ENCODE measurements around the gene CTU1.

CTU1 gene

DNA sequence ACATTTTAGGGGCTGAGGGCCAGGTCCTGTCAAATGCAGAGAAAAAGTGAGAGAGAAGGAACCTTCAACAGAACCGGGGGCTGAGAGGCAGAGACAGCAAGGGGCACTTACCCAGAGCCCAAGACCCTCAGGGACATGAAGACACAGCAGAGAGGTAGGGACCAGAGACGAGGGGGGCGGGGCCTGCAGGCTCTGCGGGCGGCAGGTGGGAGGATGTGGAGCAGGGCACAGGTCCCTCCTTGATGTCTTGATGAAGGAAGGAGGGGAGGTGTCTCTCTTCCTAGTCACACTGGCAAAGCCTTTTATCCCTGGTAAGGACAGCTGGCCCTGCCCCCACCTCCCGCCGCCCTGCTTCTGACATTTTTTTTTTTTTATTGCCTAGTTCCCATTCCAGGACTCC is 25.6 kb downstream of the CTU1 start, which contains the start of gene KLK14:
TSS of gene KLK14 (minus strand) at position 277 of the 400 bp plus-strand sequence. CDS start at position 4, 273 bp downstream.
- DNase-seq (ENCODE audit: low read depth), result no peak

DNA sequence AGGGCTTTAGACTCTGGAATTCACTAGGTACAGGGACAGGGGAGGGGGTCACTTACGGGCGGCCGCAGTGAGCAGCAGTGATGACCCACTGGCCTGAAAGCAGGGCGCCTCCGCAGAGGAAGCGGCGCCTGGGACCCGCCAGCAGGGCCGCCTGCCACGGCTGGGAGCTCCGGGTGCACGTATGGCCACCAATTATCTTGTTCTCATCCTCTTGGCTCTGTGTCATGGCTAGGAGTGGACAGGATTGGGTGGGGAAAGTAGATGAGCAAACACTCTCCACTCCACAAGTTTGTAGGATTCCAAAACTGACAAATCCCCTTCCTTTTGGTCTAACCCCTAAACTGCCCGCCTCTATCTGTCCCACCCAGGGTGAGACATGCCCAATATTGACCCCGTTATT is 26.7 kb downstream of the CTU1 start:
- no peak for DNase-seq (ENCODE audit: low read depth)

DNA sequence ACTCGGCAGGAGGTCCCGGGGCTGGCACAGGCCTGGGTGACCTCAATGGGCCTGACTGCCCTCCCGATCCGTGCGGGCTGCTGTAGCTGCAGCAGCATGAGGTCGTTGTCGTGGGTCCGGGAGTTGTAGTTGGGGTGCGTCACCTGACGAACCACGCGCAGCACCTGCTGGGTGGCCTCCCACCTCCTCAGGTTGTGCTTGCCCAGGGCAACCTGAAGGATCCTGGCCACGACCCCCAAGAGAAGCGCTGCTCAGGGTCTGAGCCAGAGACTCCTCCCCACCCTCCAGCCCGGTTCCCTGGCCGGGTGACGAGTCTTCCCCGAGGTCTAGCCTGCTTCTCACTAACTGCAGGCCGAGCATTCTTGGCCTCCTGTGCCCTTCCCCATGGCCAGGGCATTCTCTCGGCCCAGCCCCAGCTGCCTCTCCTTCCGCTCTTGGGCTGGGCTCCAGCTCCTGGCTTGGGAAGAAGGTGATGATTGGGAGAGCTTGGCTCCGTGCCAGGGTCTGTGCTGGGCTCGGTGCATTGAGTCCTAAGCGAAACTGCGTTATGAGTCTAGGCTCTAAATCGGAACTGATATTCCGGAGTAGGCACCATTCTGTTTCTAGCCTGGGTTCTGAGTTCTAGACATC is 28.6 kb downstream of the CTU1 start:
- DNase-seq (ENCODE audit: low read depth), result no peak

DNA sequence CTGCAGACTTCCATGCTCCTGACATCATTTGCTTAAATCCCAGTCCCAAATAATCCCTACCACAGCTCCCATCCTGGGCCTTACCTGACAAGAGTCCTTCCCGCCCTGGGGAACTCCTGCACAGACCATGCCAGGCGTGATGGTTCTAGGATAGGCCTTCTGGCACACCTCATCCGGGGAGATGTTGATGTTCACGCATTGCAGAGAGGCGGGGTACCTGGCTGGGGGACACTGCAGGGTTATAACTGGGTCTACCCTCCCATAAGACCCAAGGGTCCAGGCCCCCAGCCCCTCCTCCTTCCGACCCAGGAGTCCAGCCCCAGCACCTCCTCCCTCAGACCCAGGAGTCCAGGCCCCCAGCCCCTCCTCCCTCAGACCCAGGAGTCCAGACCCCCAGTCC is 29.5 kb downstream of the CTU1 start:
- no peak for DNase-seq (ENCODE audit: low read depth)

DNA sequence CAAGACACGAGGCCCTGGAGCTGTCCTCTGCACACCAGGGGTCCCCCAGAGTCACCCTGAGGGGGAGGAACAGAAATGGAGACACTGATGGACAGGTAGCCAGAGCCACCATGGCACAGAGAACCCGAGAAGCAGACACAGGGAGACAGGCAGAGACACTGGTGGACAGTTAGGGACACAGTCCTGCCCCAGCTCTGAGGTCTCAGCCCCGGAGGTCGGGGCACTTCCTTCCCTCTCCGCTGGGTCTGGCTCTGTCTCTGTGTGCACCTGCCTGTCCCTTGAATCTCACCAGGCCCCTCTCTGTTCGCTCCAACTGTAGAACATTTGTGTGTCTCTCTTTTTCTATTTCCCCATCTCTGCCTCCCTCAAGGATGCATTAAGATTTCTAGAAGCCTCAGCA is 30.1 kb downstream of the CTU1 start:
- no peak for DNase-seq (ENCODE audit: low read depth)

DNA sequence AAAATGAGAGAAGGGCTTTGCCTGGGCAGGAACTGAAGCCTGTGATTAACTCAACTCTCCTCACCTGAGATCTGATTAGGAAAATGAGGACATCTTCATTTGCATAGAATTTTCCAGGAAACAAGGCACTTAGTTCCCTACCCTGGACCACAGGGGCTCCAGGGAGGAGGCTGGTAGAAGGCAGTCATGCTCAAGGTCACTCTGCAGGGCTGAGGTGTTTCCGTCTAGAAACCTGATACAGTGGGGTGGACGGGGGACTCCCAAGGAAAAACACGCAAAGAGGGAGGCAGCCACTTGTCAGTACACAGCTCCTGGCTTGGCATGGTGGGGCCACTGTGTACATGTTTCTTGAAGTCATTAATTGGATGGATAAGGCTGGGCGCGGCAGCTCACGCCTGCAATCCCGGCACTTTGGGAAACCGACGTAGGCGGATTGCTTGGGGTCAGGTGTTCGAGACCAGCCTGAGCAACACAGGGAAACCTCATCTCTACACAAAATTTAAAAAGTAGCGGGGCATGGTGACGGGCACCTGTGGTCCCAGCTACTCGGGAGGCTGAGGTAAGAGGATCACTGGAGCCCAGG is 31.5 kb downstream of the CTU1 start:
- no peak for DNase-seq (ENCODE audit: low read depth)

DNA sequence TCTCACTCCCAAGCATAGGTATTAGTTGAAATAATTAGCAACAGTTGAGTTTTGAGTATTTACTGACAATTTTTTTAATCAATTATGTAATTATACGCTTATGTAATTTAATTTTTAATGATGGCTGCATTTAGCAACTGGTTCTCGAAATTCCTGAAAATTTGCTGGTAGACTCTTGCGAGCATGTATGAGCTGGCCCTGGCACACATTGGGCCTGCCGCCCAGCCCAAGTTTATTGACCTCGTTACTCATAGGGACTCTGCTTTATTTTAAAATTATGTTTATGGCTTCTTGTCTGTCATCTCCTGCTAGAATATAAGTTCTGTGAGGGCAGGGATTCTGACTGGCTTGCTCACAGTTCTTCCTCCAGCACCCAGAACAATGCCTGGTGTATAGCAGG is 32.2 kb downstream of the CTU1 start:
- DNase-seq (ENCODE audit: low read depth), result no peak

DNA sequence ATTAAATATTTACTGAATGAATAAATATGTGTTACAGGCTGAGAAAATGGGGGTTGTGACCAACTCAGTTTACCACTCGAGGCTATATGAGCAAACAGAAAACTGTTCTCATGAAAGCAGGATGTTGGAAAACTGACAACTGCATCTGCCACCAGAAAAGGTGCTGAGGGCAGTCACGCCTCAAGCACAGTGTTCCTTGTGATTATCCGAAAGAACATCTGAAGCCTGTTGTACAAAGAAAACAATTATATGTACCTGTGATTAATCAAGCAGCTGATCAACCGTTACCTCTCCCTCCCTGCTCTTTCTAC is 37.2 kb downstream of the CTU1 start:
- no peak for DNase-seq (ENCODE audit: low read depth)

DNA sequence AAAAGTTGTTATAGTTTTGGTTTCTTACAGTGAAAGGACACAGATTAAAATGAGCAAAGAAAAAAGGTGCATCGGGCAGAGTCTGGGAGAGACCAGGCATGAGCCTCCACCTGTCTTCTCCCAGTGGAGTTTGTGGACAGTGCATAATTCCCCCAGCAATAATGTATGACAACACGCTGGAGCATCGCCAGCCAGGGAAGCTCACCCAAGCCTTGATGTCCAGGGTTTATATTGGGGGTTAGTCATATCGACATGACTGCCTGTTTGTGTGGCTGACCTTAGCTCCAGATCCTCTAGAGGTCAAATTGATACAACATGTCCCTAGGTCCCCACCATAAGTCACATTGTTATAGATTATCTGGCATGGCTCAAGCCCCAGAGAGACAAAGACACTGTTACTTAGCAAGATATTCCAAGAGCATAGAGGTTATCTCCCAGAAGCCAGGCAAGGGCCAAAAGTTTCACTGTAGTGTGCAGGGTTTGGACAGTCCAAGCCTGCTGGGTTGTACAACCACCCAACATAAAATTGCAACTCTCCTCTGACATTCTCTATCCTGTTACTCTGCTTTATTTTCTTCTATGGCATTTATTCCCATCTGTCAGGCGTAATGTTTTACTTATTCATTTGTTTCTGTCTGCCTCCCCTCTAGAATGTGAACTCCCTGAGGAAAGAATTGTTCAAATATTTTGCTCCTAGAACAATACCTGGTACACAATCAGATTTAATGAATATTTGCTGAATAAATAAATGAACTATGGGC is 37.7 kb downstream of the CTU1 start:
- DNase-seq (ENCODE audit: low read depth), result no peak

DNA sequence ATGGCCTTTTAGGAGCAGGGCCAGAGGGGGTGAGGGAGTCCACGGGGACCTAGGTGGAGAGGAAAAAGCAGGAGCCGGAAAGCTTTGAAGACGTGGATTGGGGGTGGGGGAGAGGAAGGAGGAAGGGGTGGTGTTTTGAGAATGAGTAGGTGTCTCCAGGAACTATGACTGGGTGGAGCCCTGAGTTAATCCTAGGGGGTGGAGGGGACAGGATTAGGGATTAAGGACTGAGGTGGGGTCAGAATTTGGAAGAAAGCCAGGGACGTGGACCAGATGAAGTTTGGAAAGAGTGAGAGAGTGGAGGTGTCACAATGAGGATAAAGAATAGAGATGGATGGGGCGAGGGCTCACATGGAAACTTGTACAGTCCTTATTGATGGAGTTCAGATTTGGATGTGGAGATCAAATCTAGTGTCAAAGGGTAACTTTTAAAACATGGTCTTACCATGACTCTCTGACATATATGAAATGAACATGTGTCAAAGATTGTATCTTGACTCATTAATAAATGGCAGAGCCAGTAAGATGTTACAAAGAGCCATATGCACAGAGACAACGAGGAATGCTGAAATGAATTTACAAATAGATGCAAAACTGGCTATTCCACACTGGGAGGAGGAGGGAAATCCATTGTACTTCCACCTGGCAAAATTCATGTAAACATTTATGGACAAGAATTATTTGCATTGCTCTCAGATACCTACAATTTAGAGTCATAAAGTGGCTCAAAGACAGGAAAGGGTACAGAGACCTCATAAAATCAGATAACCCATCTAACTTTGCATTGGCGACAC is 41.6 kb downstream of the CTU1 start:
- DNase-seq (ENCODE audit: low read depth), result no peak

DNA sequence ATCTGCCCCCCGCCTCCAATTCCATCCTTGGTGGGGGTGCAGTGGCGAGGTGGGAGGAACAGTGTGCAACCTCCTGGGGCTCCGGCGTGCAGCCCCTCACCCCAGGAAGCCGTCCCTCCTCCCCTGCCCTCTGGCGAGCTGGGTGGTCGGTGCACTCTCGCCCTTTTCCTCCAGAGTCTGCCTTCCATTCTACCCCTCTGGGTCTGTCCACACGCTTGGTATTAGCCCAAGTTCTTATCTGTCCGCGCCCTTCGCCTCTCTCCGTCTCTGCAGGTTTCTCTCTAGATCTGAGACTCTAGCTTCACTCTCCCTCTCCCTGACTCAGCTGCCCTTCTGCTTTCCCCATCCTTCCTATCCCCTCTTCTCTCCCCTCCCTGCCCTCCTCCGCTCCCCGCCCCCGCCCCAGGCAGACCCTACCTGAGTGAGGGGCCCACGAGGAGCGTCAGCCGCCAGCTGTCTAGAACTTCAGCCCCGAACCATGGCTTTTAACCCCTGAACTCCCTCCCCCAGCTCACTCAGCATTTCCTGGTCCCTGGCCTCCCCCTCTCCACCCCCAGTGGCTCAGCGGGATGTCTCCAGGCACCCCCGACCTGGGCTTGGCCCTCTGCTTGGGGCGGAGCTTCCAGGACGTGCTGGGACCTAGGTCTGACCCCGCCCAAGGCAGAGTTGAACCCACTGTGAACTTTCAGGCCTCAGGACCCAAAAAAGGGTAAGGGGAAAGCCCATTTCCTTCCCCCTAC is 42.8 kb downstream of the CTU1 start:
- no peak for DNase-seq (ENCODE audit: low read depth)

DNA sequence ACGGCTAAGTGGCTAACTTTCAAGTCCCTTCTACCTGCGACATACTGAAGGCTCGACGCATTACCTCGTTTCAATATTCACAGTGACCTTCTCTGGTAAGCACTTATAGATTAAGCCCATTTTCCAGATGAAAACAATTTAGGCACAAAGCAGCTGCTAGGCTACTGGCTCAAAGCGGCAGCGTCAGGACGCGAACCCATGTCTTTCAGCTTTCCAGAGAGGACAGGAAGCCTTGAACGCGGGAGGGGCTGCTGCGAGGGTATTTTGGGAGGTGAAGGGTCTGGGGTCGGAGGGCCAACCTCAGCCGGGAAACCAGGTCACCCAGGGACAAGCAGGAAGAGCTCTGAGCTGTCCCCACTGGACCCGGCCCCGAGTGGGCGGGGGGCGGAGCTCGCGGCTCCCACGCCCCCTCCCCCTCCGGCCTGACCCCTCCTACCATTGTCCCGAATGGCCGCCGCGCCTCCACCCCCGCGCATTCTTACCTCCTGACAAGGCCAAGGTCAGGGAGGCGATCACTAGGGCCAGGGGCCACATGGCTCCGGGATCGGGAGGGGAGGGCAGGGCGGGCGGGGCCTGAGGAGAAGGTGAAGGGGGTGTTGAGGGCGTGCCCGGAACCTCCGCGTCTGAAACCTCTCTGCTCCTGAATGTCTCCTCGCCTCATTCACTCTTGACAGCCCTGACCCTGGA is 43.5 kb downstream of the CTU1 start, which contains the start of gene KLK13:
TSS of gene KLK13 (minus strand) at position 559 of the 687 bp plus-strand sequence. CDS start at position 534, 25 bp downstream.
- DNase-seq (ENCODE audit: low read depth), result no peak

DNA sequence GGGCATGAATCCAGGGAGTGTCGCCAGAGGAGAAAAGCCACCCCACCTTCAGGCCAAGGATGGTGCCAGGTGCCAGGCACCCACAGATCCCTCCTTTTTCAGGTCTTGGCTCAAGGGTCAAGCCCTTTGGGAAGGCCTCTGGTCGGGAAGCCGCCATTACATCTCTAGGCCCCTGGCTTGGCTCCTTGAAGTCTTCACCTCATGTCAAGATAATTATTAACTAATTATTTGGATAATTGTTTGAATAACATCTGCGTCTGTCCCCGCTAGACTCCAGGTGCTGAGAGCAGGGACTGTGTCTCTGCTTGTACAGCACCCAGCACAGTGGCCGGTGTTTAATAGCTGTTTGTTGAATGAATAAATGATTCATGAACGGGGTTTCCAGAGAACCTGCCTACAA is 44.5 kb downstream of the CTU1 start:
- no peak for DNase-seq (ENCODE audit: low read depth)

DNA sequence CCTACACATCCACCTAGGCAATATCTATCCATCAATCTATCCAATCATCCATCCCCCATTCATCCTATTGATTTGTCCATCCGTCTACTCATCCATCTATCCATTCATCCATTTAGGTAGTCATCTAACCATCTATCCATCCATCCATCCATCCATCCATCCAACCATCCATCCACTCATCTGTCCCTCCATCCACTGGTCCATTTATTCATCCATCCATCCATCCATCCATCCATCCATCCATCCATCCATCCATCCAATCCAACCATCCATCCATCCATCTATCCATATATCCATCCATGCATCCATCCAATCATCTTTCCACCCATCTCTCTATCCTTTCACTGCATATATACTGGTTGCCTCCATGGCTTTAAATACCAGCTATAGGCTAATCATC is 47.2 kb downstream of the CTU1 start:
- DNase-seq (ENCODE audit: low read depth), result no peak

DNA sequence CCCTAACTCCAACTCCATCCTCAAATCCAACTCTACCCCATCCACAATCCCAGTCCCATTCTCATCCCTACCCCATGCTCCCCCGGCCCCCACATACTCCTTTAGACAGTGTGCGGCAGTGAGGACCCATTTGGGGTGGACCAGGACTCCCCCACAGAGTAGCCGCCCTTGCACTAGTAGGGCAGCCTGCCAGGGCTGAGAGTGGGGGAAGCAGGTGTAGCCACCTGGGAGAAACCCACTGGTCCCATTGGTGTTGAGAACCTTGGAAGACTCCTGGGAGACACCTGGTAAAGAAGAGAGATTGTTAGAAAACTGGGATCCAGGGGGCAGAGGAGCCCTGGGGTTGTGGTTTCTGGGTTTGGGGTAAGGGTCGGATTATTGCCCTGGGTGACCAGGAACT is 47.9 kb downstream of the CTU1 start:
- DNase-seq (ENCODE audit: low read depth), result no peak

DNA sequence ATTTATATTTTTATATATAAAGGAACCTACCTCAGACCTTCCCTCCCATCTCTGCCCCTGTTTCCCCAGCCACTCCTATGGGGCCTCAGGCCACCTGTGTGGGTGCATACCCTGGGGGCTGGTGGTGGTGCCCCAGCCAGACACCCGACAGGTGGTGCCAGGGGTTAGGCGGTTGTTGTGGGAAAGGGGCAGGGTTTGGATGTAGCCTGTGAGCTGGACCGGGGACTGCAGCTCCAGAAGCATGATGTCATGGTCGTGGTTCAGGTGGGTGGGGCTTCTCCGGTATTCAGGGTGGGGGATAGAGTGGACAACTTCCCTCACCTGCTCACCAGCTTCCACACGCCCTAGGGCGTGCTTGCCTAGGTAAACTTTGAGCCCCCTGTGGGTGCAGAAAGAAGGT is 48.5 kb downstream of the CTU1 start:
- DNase-seq (ENCODE audit: low read depth), result no peak

DNA sequence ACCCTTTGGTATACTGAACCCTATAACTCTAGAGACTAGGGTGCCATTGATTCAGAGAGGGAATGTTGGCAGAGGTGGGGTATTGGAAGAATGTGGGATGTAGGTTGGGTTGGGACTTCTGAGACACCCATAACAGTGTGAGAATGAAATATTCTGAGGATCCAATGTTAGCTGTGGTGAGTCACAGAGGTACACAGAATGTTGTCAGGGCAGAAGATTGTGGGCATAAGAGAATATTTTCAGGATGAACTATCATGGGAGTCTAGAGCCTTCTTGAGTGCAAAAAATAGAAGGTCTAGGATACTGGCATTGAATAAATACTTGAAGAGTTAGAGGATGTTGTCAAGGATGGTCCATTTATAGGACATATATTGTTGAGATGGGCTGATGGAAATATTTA is 52.3 kb downstream of the CTU1 start:
- no peak for DNase-seq (ENCODE audit: low read depth)
